Large intestine (tissue), 3 donors: ENCODE data around the gene SMO. TPM values are rescaled to one million over a fixed set of nuclear protein-coding genes. Genes with fewer than 3 reads are reported as not detected.
"Not testable (repeated sequence)": the region's sequence is repeated elsewhere in the genome, so short reads cannot be mapped to it uniquely, and the experiment has no call there.

Experiments
- DNase-seq, 2 donors: peaks; one replicate each; pipeline versions ENCODE4 v3.0.0 to v3.0.0-alpha.2; 2013
- H3K27ac ChIP-seq: one replicate; pipeline ENCODE4 v1.5.1; 2013; ENCODE audit warnings: low read length
- H3K27me3 ChIP-seq: 2 replicates; pipeline ENCODE4 v1.6.1; 2013; ENCODE audit warnings: low read length; ENCODE audit not compliant: control insufficient read depth, insufficient read depth
- H3K36me3 ChIP-seq: 2 replicates; pipeline ENCODE4 v1.6.1; 2013; ENCODE audit warnings: low read length; ENCODE audit not compliant: control insufficient read depth, insufficient read depth
- H3K4me1 ChIP-seq: one replicate; pipeline ENCODE4 v1.6.1; 2013; ENCODE audit warnings: low read length; ENCODE audit not compliant: control insufficient read depth, insufficient read depth
- H3K4me3 ChIP-seq: one replicate; pipeline ENCODE4 v1.5.1; 2013; ENCODE audit warnings: low read length
- H3K9me3 ChIP-seq: one replicate; pipeline ENCODE4 v1.6.1; 2013; ENCODE audit warnings: mild to moderate bottlenecking, low read depth, low read length, moderate library complexity; ENCODE audit not compliant: control insufficient read depth
- WGBS: methylation state at CpG from one replicate; pipeline ENCODE4 v1.1.5; 2013; ENCODE audit warnings: low lambda C conversion rate; ENCODE audit not compliant: insufficient coverage; 5-methylcytosine and 5-hydroxymethylcytosine counted together
- polyA plus RNA-seq: library from polyadenylated mRNA; unstranded; fragments of 120-200 nt; gene quantifications from one replicate; pipeline ENCODE4 v1.2.1, GENCODE V29; 2013

Gene SMO
- polyA plus RNA-seq, 1 donor: 23.6 TPM

- H3K27ac ChIP-seq: no peak overlapping the region
- WGBS: no CpG with 5 or more reads among the region's 10 CpGs
Measured at GRCh38 chr7:129240119-129240820, 51.8 kb downstream of the SMO start.

GRCh38 chr7:129244220-129244619, 55.8 kb downstream of the SMO start:
- DNase-seq: no peak
- no CpG with 5 or more reads among the region's 1 CpG for WGBS

More at GRCh38 chr7:129240119-129240820, 51.8 kb downstream of the SMO start:
- no peak for DNase-seq
- Histone ChIP-seq H3K36me3 (no peaks in the 10 kb centered on the region), H3K27me3 (no peaks in the 10 kb centered on the region), H3K4me1 (no peaks in the 10 kb centered on the region), H3K4me3 (no peak overlapping the region), H3K9me3 (no peaks in the 10 kb centered on the region)

GRCh38 chr7:129245533-129245932, 57.1 kb downstream of the SMO start:
- no peak for DNase-seq
- 89% methylated on average over 3 of the region's 3 CpGs for WGBS
- H3K27ac ChIP-seq: no peak overlapping the region
- H3K27me3 ChIP-seq: no peaks in the 10 kb centered on the region
- H3K9me3 ChIP-seq: no peaks in the 10 kb centered on the region
- H3K4me3 ChIP-seq: no peak overlapping the region
- H3K4me1 ChIP-seq: no peaks in the 10 kb centered on the region
- H3K36me3 ChIP-seq: no peaks in the 10 kb centered on the region

More at GRCh38 chr7:129244220-129244619, 55.8 kb downstream of the SMO start:
- H3K36me3 ChIP-seq: no peaks in the 10 kb centered on the region
- H3K9me3 ChIP-seq: no peaks in the 10 kb centered on the region
- no peak overlapping the region for H3K27ac ChIP-seq
- no peaks in the 10 kb centered on the region for H3K4me1 ChIP-seq
- H3K27me3 ChIP-seq: no peaks in the 10 kb centered on the region
- H3K4me3 ChIP-seq: no peak overlapping the region

- no peak overlapping the region for H3K4me3 ChIP-seq
- H3K27ac ChIP-seq: no peak overlapping the region
- H3K36me3 ChIP-seq: no peaks in the 10 kb centered on the region
- H3K27me3 ChIP-seq: no peaks in the 10 kb centered on the region
- WGBS: 83% methylated on average over 1 of the region's 2 CpGs
- H3K9me3 ChIP-seq: no peaks in the 10 kb centered on the region
- DNase-seq: no peak
- no peaks in the 10 kb centered on the region for H3K4me1 ChIP-seq
Measured at GRCh38 chr7:129247087-129247486, 58.7 kb downstream of the SMO start.

GRCh38 chr7:129252128-129252527, 63.7 kb downstream of the SMO start:
- no peak for DNase-seq
- Histone ChIP-seq H3K27ac (no peak overlapping the region), H3K9me3 (no peaks in the 10 kb centered on the region), H3K4me3 (no peak overlapping the region), H3K36me3 (no peaks in the 10 kb centered on the region), H3K27me3 (no peaks in the 10 kb centered on the region), H3K4me1 (no peaks in the 10 kb centered on the region)
- no CpG with 5 or more reads among the region's 2 CpGs for WGBS

GRCh38 chr7:129252603-129253002, 64.2 kb downstream of the SMO start:
- not testable (repeated sequence) for H3K9me3 ChIP-seq, DNase-seq, H3K4me1 ChIP-seq, H3K27me3 ChIP-seq, H3K4me3 ChIP-seq, H3K36me3 ChIP-seq, H3K27ac ChIP-seq
- no CpG with 5 or more reads among the region's 5 CpGs for WGBS

GRCh38 chr7:129255800-129256199, 67.4 kb downstream of the SMO start:
- Histone ChIP-seq H3K27ac (no peak overlapping the region), H3K4me3 (no peak overlapping the region), H3K36me3 (no peaks in the 10 kb centered on the region), H3K27me3 (no peaks in the 10 kb centered on the region), H3K9me3 (no peaks in the 10 kb centered on the region), H3K4me1 (no peaks in the 10 kb centered on the region)
- 88% methylated on average over 1 of the region's 4 CpGs for WGBS
- DNase-seq: no peak

- H3K4me3 ChIP-seq: no peak overlapping the region
- no peak for DNase-seq
- H3K4me1 ChIP-seq: no peaks in the 10 kb centered on the region
- H3K27ac ChIP-seq: no peak overlapping the region
- H3K27me3 ChIP-seq: no peaks in the 10 kb centered on the region
- no peaks in the 10 kb centered on the region for H3K9me3 ChIP-seq
- WGBS: no CpG with 5 or more reads among the region's 2 CpGs
- no peaks in the 10 kb centered on the region for H3K36me3 ChIP-seq
Measured at GRCh38 chr7:129256221-129256620, 67.8 kb downstream of the SMO start.

- Histone ChIP-seq H3K36me3 (no peaks in the 10 kb centered on the region), H3K4me3 (no peak overlapping the region), H3K9me3 (no peaks in the 10 kb centered on the region), H3K27me3 (no peaks in the 10 kb centered on the region), H3K27ac (no peak overlapping the region), H3K4me1 (no peaks in the 10 kb centered on the region)
- no peak for DNase-seq
Measured at GRCh38 chr7:129257168-129257567, 68.7 kb downstream of the SMO start.

- Histone ChIP-seq H3K9me3 (no peaks in the 10 kb centered on the region), H3K27ac (no peak overlapping the region), H3K36me3 (no peaks in the 10 kb centered on the region), H3K4me1 (no peaks in the 10 kb centered on the region), H3K4me3 (no peak overlapping the region), H3K27me3 (no peaks in the 10 kb centered on the region)
- peak in 1 of 2 donors; percentile 5 for DNase-seq
- 100% methylated on average over 1 of the region's 4 CpGs for WGBS
Measured at GRCh38 chr7:129258649-129259389, 70.4 kb downstream of the SMO start.

GRCh38 chr7:129262324-129262723, 73.9 kb downstream of the SMO start:
- Histone ChIP-seq H3K4me3 (no peak overlapping the region), H3K4me1 (no peaks in the 10 kb centered on the region), H3K27me3 (no peaks in the 10 kb centered on the region), H3K9me3 (no peaks in the 10 kb centered on the region), H3K36me3 (no peaks in the 10 kb centered on the region), H3K27ac (no peak overlapping the region)
- no peak for DNase-seq
- no CpG with 5 or more reads among the region's 2 CpGs for WGBS
